NCI-H187 treated with DMSO at 0.1 percent for 48 hours (cell line): ENCODE measurements around the gene COQ5.

Experiments used
- DNase-seq: peaks from one replicate; lab custom pipeline; 2025; lab: John Stamatoyannopoulos, UW

The COQ5 gene

DNA sequence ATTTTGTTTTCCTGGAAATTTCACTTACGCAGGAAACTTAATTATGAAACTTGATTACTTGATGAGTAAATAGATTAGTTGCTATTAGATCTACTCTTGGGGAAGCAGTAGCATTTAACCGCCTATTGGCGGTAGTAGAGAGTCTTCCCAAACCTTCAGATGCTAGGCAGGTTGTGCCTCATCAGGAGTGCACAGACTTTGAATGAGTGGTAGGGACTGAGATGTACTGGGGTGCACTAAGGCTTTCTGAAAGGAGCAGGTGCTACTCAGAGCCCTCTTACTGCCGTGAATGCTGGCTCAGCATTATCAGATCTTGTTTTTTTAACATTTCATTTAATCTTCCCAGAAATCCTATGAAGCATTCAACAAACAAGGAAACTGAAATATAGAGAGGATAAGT is 75.0 kb downstream of the COQ5 start:
- no peak for DNase-seq
